Measurements from ENCODE around the gene ACIN1. TPM values are rescaled to one million over a fixed set of nuclear protein-coding genes. Genes with fewer than 3 reads are reported as not detected.

Gene ACIN1
- total and polyA plus RNA-seq, 9 of the 15 experiments (the other 6 are each of a cell fraction or from before 2014, with no cell fraction given), result 5.0 to 196 (median 129) TPM

DNA sequence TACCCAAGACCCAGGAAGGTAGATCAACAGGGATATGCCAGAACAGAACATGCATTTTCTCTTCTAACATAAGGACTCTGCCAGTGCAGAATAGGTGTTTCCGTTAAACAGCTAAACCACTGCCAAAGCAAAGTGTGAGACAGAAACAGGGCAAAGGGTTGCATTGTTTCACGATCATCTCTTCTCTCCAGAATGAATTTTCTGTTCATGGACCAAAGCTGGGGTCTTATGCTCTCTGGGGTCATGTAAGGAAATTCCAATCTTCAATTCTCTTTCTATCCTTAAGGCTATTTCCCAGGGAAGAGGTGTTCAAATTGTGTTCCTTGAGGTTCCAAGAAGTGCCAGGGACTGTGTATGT is 71.2 kb downstream of the ACIN1 start:
- Histone ChIP-seq H3K9me1 (ENCODE audit: control insufficient read depth, insufficient read depth, low read length) (no peaks in the 10 kb centered on the region), H3K79me2 (ENCODE audit: control insufficient read depth, insufficient read depth, low read length) (peaks cover 3% of the 10 kb centered on the region; the same call in 2 of the 3 replicates), H3K36me3 (ENCODE audit: control insufficient read depth, insufficient read depth, low read length) (peaks cover 34% of the 10 kb centered on the region), H2AFZ (ENCODE audit: low read depth, low read length) (no peak overlapping the region), H4K20me1 (replicated peaks; ENCODE audit: control insufficient read depth, insufficient read depth, low read length) (peaks cover 10% of the 10 kb centered on the region; the same call in 1 of the 2 replicates), H3K4me1 (replicated peaks in 1 of 2; ENCODE audit: control insufficient read depth in 2 of 2, insufficient read depth in 2 of 2, low read length in 2 of 2) (peaks cover 17 to 41% of the 10 kb centered on the region in 2 experiments; a peak in 4 of 5 replicates), H3K27me3 (ENCODE audit: control insufficient read depth in 2 of 2, insufficient read depth in 2 of 2, low read length in 2 of 2) (no peaks in the 10 kb centered on the region), H3K4me2 (ENCODE audit: insufficient read depth, low read length) (no peak overlapping the region), H3K9ac (ENCODE audit: insufficient read depth in 1 of 2, low read depth in 2 of 2, low read length in 2 of 2) (no peak overlapping the region), H3K27ac (ENCODE audit: extremely low read depth, low read depth, low read length) (no peak overlapping the region), H3K4me3 (no peak overlapping the region), H3K9me3 (replicated peaks; ENCODE audit: control insufficient read depth, insufficient read depth, low read depth, low read length) (no peaks in the 10 kb centered on the region)
- ChIA-PET POLR2A (interaction anchor here (0.6 to 6.6 kb wide), 9 partner anchors 8 to 1292 kb away, joined by 3 to 65 read pairs (median 5); no protein-coding TSS in a partner anchor), CTCF (ENCODE audit: low intra/inter-chr PET ratio) (no interaction called here)
- 91% methylated on average over 2 of the region's 2 CpGs for WGBS (ENCODE audit: insufficient coverage, low coverage, missing lambda C conversion rate)
- in situ Hi-C loops (cut with MboI) (no loop called here), intact Hi-C loops (cut with micrococcal nuclease) (no loop called here)
- no peak for ATAC-seq
- TF ChIP-seq GATA2 (CRISPR knock-in tag; IDR thresholded peaks at IDR 0.05) (no peak), SREBF2 (CRISPR knock-in tag; IDR thresholded peaks at IDR 0.05) (no peak), ZNF121 (CRISPR knock-in tag; conservative IDR thresholded peaks at IDR 0.05) (no peak), MCM7 (IDR thresholded peaks at IDR 0.05) (no peak), CREBBP (IDR thresholded peaks at IDR 0.05; ENCODE audit: low read depth, low read length) (no peak), U2AF1 (optimal IDR thresholded peaks at IDR 0.05; ENCODE audit: low read depth, low read length) (no peak), TEAD2 (tag; IDR thresholded peaks at IDR 0.05) (no peak), POLR2AphosphoS2 (IDR thresholded peaks at IDR 0.05; ENCODE audit: low read length) (0 out of 2 replicates have a peak, but pooled peaks have one; percentile 45), POLR2A (conservative IDR thresholded peaks at IDR 0.05) (0 out of 2 replicates have a peak, but pooled peaks have one; percentile 33), TAF9B (IDR thresholded peaks at IDR 0.05; ENCODE audit: partially characterized antibody) (no peak)
- FAIRE-seq, result no peak
- DNase-seq (ENCODE audit: extremely low read depth in 1 of 4, low spot score in 3 of 4), result no peak
- BruUV-seq (replicated peaks), result no TSS peak

Measured in K562 (cell line).